GM23338 (cell line): ENCODE data around the gene MED7. TPM values are rescaled to one million over a fixed set of nuclear protein-coding genes. Genes with fewer than 3 reads are reported as not detected.

Source experiments
- ATAC-seq: fragments of 200-7000 bp; cut with Tn5 transposase; 3 replicates; pipeline ENCODE4 v1.9.1; 2020
- DNase-seq: peaks from one replicate; pipeline ENCODE4 v3.0.0-alpha.2; 2015; ENCODE audit warnings: low spot score
- H2AFZ ChIP-seq: fragments of 200-600 bp; sonication (generic); 2 replicates; pipeline ENCODE4 v1.8.0; 2016; ENCODE audit warnings: antibody characterized with exemption, mild to moderate bottlenecking, moderate library complexity
- H3F3A ChIP-seq: fragments of 200-600 bp; sonication (generic); replicated peaks from 2 replicates; pipeline ENCODE4 v1.8.0; 2017; ENCODE audit warnings: antibody characterized with exemption, mixed run types, low read depth
- H3K27ac ChIP-seq: fragments of 200-600 bp; sonication (generic); 2 replicates; pipeline ENCODE4 v1.6.1; 2016; ENCODE audit warnings: low read depth
- H3K27me3 ChIP-seq: fragments of 200-600 bp; sonication (generic); 2 replicates; pipeline ENCODE4 v1.8.0; 2016; ENCODE audit warnings: mild to moderate bottlenecking, mixed run types, moderate library complexity; ENCODE audit not compliant: insufficient read depth
- H3K36me3 ChIP-seq: fragments of 200-600 bp; sonication (generic); 2 replicates; pipeline ENCODE4 v1.8.0; 2016; ENCODE audit warnings: mild to moderate bottlenecking; ENCODE audit not compliant: insufficient read depth
- H3K4me1 ChIP-seq: fragments of 200-600 bp; sonication (generic); 2 replicates; pipeline ENCODE4 v1.8.0; 2016; ENCODE audit warnings: mild to moderate bottlenecking, moderate library complexity; ENCODE audit not compliant: insufficient read depth
- H3K4me2 ChIP-seq: fragments of 200-600 bp; sonication (generic); 2 replicates; pipeline ENCODE4 v1.7.1; 2017; ENCODE audit warnings: mixed run types
- H3K4me3 ChIP-seq: fragments of 200-600 bp; sonication (generic); 2 replicates; pipeline ENCODE4 v1.6.1; 2016; ENCODE audit warnings: mixed run types
- H3K79me2 ChIP-seq: fragments of 200-600 bp; sonication (generic); replicated peaks from 2 replicates; pipeline ENCODE4 v1.8.0; 2017; ENCODE audit warnings: mild to moderate bottlenecking; ENCODE audit not compliant: insufficient read depth
- H3K9me2 ChIP-seq: fragments of 200-600 bp; sonication (generic); 2 replicates; pipeline ENCODE4 v1.8.0; 2017; ENCODE audit not compliant: insufficient read depth
- H4K20me1 ChIP-seq: fragments of 200-600 bp; sonication (generic); replicated peaks from 2 replicates; pipeline ENCODE4 v1.8.0; 2017; ENCODE audit warnings: mild to moderate bottlenecking; ENCODE audit not compliant: insufficient read depth
- H3K27ac Mint-ChIP-seq: 2 replicates; pipeline ENCODE4 v1.8.0; 2020; ENCODE audit warnings: inconsistent platforms, mild to moderate bottlenecking, moderate library complexity, mixed read lengths
- H3K27me3 Mint-ChIP-seq: 3 replicates; pipeline ENCODE4 v1.8.0; 2022; ENCODE audit warnings: low read depth, mild to moderate bottlenecking, moderate library complexity, mixed read lengths, inconsistent platforms; ENCODE audit not compliant: insufficient read depth, poor library complexity
- H3K36me3 Mint-ChIP-seq: 3 replicates; pipeline ENCODE4 v1.8.0; 2021; ENCODE audit warnings: low read depth, mild to moderate bottlenecking, inconsistent platforms, moderate library complexity, mixed read lengths
- H3K4me1 Mint-ChIP-seq: 3 replicates; pipeline ENCODE4 v1.8.0; 2020; ENCODE audit warnings: mild to moderate bottlenecking, inconsistent platforms, mixed read lengths
- H3K4me3 Mint-ChIP-seq: 3 replicates; pipeline ENCODE4 v1.8.0; 2021; ENCODE audit warnings: moderate library complexity, mild to moderate bottlenecking, inconsistent platforms, mixed read lengths
- H3K9me3 Mint-ChIP-seq: 3 replicates; pipeline ENCODE4 v1.8.0; 2020; ENCODE audit warnings: moderate library complexity, mild to moderate bottlenecking, inconsistent platforms, mixed read lengths
- ETS1 ChIP-seq: IDR thresholded peaks from 2 replicates; pipeline ENCODE4 v1.6.1; 2016; ENCODE audit warnings: antibody characterized with exemption
- NANOG ChIP-seq: IDR thresholded peaks from 2 replicates; pipeline ENCODE4 v1.6.1; 2016; ENCODE audit warnings: antibody characterized with exemption, borderline replicate concordance
- REST ChIP-seq: IDR thresholded peaks from one replicate; pipeline ENCODE4 v1.6.1; 2018; ENCODE audit warnings: antibody characterized with exemption; ENCODE audit not compliant: unreplicated experiment
- polyA plus RNA-seq: library from polyadenylated mRNA; unstranded; fragments of >200 nt; fragmentation: Nextera tagmentation; extraction: Ambion mirVana; gene quantifications from 2 replicates; pipeline ENCODE4 v1.2.1, GENCODE V29; 2016
- total RNA-seq: library from RNA; depleted of rRNA; stranded (reverse); fragments of >200 nt; shearing (Covaris generic); gene quantifications from 2 replicates; pipeline ENCODE4 v1.2.3, GENCODE V29; 2014

The MED7 gene
- total and polyA plus RNA-seq, 2 experiments from 2014 or later = 9.7 to 34.4 TPM

GRCh38 chr5:157115502-157115901, 27.2 kb downstream of the MED7 start:
- Histone ChIP-seq H3K27ac (no peak overlapping the region), H3F3A (no peaks in the 10 kb centered on the region), H3K27me3 (no peaks in the 10 kb centered on the region), H3K9me2 (no peaks in the 10 kb centered on the region), H3K4me1 (no peaks in the 10 kb centered on the region), H2AFZ (peak overlapping the region; percentile 88), H3K79me2 (no peaks in the 10 kb centered on the region), H3K4me2 (no peak overlapping the region), H3K36me3 (no peaks in the 10 kb centered on the region), H4K20me1 (no peaks in the 10 kb centered on the region), H3K4me3 (no peak overlapping the region)
- no peaks in the 10 kb centered on the region for H3K9me3 Mint-ChIP-seq
- no peak overlapping the region for H3K27ac Mint-ChIP-seq
- no peaks in the 10 kb centered on the region for H3K36me3 Mint-ChIP-seq
- TF ChIP-seq REST = no peak
- DNase-seq = no peak
- H3K4me3 Mint-ChIP-seq = no peak overlapping the region
- no peaks in the 10 kb centered on the region for H3K27me3 Mint-ChIP-seq
- no peak for ATAC-seq
- peaks cover 3% of the 10 kb centered on the region; the same call in 1 of the 3 replicates for H3K4me1 Mint-ChIP-seq

DNA sequence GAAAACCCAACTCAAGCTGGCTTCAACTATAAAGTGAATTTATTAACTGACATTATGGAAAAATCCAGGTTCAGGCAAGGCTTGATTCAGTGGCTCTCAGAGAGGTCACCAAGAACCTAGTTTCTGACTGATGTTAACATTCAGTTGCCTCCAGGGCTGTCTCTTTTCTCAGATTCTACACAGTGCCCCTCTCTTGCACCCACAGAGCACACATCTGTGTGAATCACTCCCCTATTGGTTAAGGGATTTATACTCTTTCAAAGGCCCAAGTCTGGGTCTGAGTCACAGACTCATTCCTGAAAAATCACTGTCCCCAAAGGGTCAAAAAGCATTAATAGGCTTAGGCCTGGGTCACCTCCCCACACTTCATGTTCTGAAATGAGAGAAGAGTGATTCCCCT, 27.7 kb downstream of the MED7 start:
- Histone ChIP-seq H3K27ac (no peak overlapping the region), H3K9me2 (no peaks in the 10 kb centered on the region), H3K4me1 (no peaks in the 10 kb centered on the region), H3K4me2 (no peak overlapping the region), H3K27me3 (no peaks in the 10 kb centered on the region), H2AFZ (peak overlapping the region; percentile 88), H4K20me1 (no peaks in the 10 kb centered on the region), H3K4me3 (no peak overlapping the region), H3K36me3 (no peaks in the 10 kb centered on the region), H3K79me2 (no peaks in the 10 kb centered on the region), H3F3A (no peaks in the 10 kb centered on the region)
- peaks cover 3% of the 10 kb centered on the region; the same call in 1 of the 3 replicates for H3K4me1 Mint-ChIP-seq
- no peaks in the 10 kb centered on the region for H3K9me3 Mint-ChIP-seq
- H3K4me3 Mint-ChIP-seq = no peak overlapping the region
- DNase-seq = no peak
- TF ChIP-seq ETS1 (no peak), NANOG (no peak)
- ATAC-seq = no peak
- no peaks in the 10 kb centered on the region for H3K27me3 Mint-ChIP-seq
- H3K36me3 Mint-ChIP-seq = no peaks in the 10 kb centered on the region
- H3K27ac Mint-ChIP-seq = no peak overlapping the region

GRCh38 chr5:157113002-157113401, 29.7 kb downstream of the MED7 start:
- no peaks in the 10 kb centered on the region for H3K9me3 Mint-ChIP-seq
- Histone ChIP-seq H3K27ac (no peak overlapping the region), H3K36me3 (no peaks in the 10 kb centered on the region), H3K4me1 (no peaks in the 10 kb centered on the region), H3K27me3 (no peaks in the 10 kb centered on the region), H3K4me2 (no peak overlapping the region), H3K79me2 (no peaks in the 10 kb centered on the region), H4K20me1 (no peaks in the 10 kb centered on the region), H3F3A (no peaks in the 10 kb centered on the region), H3K9me2 (no peaks in the 10 kb centered on the region), H2AFZ (peak overlapping the region; percentile 38; the same call in 1 of the 2 replicates), H3K4me3 (no peak overlapping the region)
- H3K4me1 Mint-ChIP-seq = peaks cover 3% of the 10 kb centered on the region; the same call in 1 of the 3 replicates
- no peak overlapping the region for H3K27ac Mint-ChIP-seq
- no peak for DNase-seq
- no peaks in the 10 kb centered on the region for H3K27me3 Mint-ChIP-seq
- ATAC-seq = no peak
- H3K4me3 Mint-ChIP-seq = no peak overlapping the region
- H3K36me3 Mint-ChIP-seq = no peaks in the 10 kb centered on the region
- TF ChIP-seq REST (no peak), NANOG (no peak), ETS1 (no peak)
